ENCODE data around the gene PABPN1L. TPM values are rescaled to one million over a fixed set of nuclear protein-coding genes. Genes with fewer than 3 reads are reported as not detected.

Gene PABPN1L
- total and polyA plus RNA-seq, 2 donors (not counting 1 experiment from before 2014, with no cell fraction given) = 0.21 to 0.84 TPM

DNA sequence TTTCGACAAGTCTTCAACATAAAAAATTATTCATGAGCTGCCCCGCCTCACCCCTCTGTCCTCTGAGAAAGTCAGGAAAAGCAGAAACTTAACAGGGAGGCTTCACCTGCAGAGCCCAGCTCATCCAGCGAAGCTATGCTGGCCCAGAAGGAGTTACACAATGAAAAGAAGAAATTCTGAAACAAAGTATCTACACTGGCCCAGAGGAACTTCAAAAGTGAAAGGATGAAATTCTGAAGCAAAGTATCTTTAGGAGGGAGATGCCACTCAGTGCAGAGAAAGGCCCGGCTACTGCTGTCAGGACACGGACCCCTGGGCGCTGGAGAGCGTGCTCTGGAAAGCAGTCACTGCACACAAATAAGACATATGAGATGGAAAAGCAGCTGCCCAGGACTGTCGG lies 11.3 kb downstream of the PABPN1L start:
- no peaks in the 10 kb centered on the region for H3K9me3 Mint-ChIP-seq (ENCODE audit: insufficient read depth)
- H3K27me3 ChIP-seq (replicated peaks in 1 of 4; ENCODE audit: control extremely low read depth in 1 of 4, control insufficient read depth in 3 of 4, insufficient read depth in 4 of 4, low read length in 3 of 4) = no peaks in the 10 kb centered on the region
- intact Hi-C loops (cut with micrococcal nuclease) = no loop called here
- peaks cover 33% of the 10 kb centered on the region for H3K79me2 ChIP-seq (ENCODE audit: control insufficient read depth, insufficient read depth, low read length)
- H3K9me3 ChIP-seq (ENCODE audit: control extremely low read depth in 1 of 3, control insufficient read depth in 2 of 3, insufficient read depth in 1 of 3, low read length in 2 of 3) = no peaks in the 10 kb centered on the region
- no peak overlapping the region for H3K4me3 ChIP-seq (ENCODE audit: control extremely low read depth in 1 of 5, extremely low read depth in 1 of 5, insufficient read depth in 1 of 5, low read depth in 2 of 5, low read length in 4 of 5)
- peak overlapping the region; percentile 77 for H3K4me2 ChIP-seq (replicated peaks; ENCODE audit: low read depth, low read length, poor library complexity, severe bottlenecking)
- H3K27ac Mint-ChIP-seq = peak overlapping the region; percentile 84
- peaks cover 39% of the 10 kb centered on the region for H3K4me1 Mint-ChIP-seq
- TF ChIP-seq, protein P1, sequence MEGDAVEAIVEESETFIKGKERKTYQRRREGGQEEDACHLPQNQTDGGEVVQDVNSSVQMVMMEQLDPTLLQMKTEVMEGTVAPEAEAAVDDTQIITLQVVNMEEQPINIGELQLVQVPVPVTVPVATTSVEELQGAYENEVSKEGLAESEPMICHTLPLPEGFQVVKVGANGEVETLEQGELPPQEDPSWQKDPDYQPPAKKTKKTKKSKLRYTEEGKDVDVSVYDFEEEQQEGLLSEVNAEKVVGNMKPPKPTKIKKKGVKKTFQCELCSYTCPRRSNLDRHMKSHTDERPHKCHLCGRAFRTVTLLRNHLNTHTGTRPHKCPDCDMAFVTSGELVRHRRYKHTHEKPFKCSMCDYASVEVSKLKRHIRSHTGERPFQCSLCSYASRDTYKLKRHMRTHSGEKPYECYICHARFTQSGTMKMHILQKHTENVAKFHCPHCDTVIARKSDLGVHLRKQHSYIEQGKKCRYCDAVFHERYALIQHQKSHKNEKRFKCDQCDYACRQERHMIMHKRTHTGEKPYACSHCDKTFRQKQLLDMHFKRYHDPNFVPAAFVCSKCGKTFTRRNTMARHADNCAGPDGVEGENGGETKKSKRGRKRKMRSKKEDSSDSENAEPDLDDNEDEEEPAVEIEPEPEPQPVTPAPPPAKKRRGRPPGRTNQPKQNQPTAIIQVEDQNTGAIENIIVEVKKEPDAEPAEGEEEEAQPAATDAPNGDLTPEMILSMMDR (IDR thresholded peaks at IDR 0.05) = no peak
- no peak for TF ChIP-seq EZH2 (IDR thresholded peaks at IDR 0.05; ENCODE audit: borderline replicate concordance, insufficient read depth, low read depth, low read length, poor library complexity, severe bottlenecking)
- ATAC-seq (ENCODE audit: low read depth) (no peak), DNase-seq (no peak)
- WGBS (ENCODE audit: insufficient coverage) = 80% methylated on average over 2 of the region's 8 CpGs
- peak overlapping the region; percentile 79 for H3K4me3 Mint-ChIP-seq
- ChIA-PET POLR2A (no interaction called here), CTCF (interaction anchor here (1.4 to 1.5 kb wide), 2 partner anchors 71 to 362 kb away, joined by 3 to 5 read pairs; partner anchors contain the start of gene ZNF778)
- H4K20me1 ChIP-seq (ENCODE audit: control insufficient read depth, insufficient read depth, low read length, poor library complexity, severe bottlenecking) = peaks cover 39% of the 10 kb centered on the region
- peaks cover 0 to 12% of the 10 kb centered on the region in 2 experiments for H3K36me3 ChIP-seq (replicated peaks in 1 of 2; ENCODE audit: control extremely low read depth in 1 of 2, control insufficient read depth in 1 of 2, extremely low read depth in 1 of 2, insufficient read depth in 2 of 2, low read length in 1 of 2)
- no peak overlapping the region for H2AFZ ChIP-seq (ENCODE audit: insufficient read depth, low read depth, low read length, poor library complexity, severe bottlenecking)
- peaks cover 30 to 36% of the 10 kb centered on the region in 2 donors for H3K4me1 ChIP-seq (ENCODE audit: control insufficient read depth in 2 of 2, insufficient read depth in 2 of 2, low read length in 2 of 2)
- H3K27ac ChIP-seq (ENCODE audit: low read length in 2 of 2) = peak overlapping the region; percentile 41 to 84
- no peaks in the 10 kb centered on the region for H3K27me3 Mint-ChIP-seq
- no peak overlapping the region for H3K9ac ChIP-seq (ENCODE audit: low read length)

DNA sequence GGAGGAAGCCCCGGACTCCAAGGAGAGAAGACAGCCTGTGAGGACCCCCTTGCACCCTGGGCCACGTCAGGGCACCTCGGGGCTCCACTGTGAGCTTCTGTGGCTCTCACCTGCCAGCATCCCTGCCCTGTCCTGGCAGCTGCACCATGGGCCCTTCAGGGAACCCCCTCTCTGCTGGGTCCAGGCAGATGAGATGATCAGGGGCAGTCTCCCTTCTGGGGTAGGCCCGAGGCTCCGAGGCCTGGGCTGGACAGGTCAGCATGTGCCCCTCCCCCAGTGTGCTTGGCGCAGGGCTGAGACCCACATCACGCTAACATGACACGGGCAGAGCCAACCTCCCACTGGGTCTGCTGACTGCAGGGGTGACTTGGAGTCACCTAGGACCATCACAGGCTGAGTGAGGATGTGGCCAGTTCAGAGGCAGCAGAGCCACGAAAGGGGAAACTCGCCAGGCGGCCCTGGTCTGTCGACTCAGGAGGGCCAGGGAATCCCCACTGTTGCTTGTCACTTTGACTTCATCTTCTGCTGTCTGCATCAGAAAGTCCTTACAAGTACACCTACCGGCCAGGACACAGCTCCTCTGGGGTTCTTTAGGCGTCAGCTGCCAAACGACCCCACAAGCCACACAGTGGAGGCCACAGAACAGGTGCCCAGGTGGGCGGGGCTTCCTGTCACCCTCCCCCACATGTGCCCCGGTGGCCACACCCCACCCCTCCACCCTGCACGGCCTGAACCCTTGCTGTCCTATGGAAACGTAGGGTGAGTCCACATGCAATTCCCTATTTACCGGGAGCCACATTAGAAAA lies 12.0 kb downstream of the PABPN1L start:
- CTCF ChIA-PET = interaction anchor here (1.5 kb wide), 1 partner anchor 70 kb away, joined by 5 read pairs; no protein-coding TSS in a partner anchor
- WGBS (ENCODE audit: insufficient coverage) = 43% methylated on average over 16 of the region's 20 CpGs
- POLR2A ChIA-PET = no interaction called here
- H3K36me3 ChIP-seq (replicated peaks in 1 of 2; ENCODE audit: control extremely low read depth in 1 of 2, control insufficient read depth in 1 of 2, extremely low read depth in 1 of 2, insufficient read depth in 2 of 2, low read length in 1 of 2) = peaks cover 0 to 12% of the 10 kb centered on the region in 2 experiments
- H3K4me3 ChIP-seq (ENCODE audit: control extremely low read depth in 1 of 5, extremely low read depth in 1 of 5, insufficient read depth in 1 of 5, low read depth in 2 of 5, low read length in 4 of 5) = no peak overlapping the region
- H2AFZ ChIP-seq (ENCODE audit: insufficient read depth, low read depth, low read length, poor library complexity, severe bottlenecking) = no peak overlapping the region
- peak overlapping the region; percentile 61 for H3K27ac Mint-ChIP-seq
- H4K20me1 ChIP-seq (ENCODE audit: control insufficient read depth, insufficient read depth, low read length, poor library complexity, severe bottlenecking) = peaks cover 45% of the 10 kb centered on the region
- TF ChIP-seq, protein P1 (IDR thresholded peaks at IDR 0.05) = no peak
- no peak for TF ChIP-seq EZH2 (IDR thresholded peaks at IDR 0.05; ENCODE audit: borderline replicate concordance, insufficient read depth, low read depth, low read length, poor library complexity, severe bottlenecking)
- H3K79me2 ChIP-seq (ENCODE audit: control insufficient read depth, insufficient read depth, low read length) = peaks cover 31% of the 10 kb centered on the region
- peak overlapping the region; percentile 71 for H3K4me3 Mint-ChIP-seq
- H3K4me1 Mint-ChIP-seq = peaks cover 39% of the 10 kb centered on the region
- intact Hi-C loops (cut with micrococcal nuclease) = loop anchor here (1.0 kb wide), 1 partner anchor 362 kb away; no protein-coding TSS in a partner anchor
- H3K9me3 ChIP-seq (ENCODE audit: control extremely low read depth in 1 of 3, control insufficient read depth in 2 of 3, insufficient read depth in 1 of 3, low read length in 2 of 3) = no peaks in the 10 kb centered on the region
- H3K27me3 Mint-ChIP-seq = no peaks in the 10 kb centered on the region
- peak overlapping the region; percentile 77 for H3K4me2 ChIP-seq (replicated peaks; ENCODE audit: low read depth, low read length, poor library complexity, severe bottlenecking)
- ATAC-seq (ENCODE audit: low read depth) (peak; percentile 11), DNase-seq (peak; percentile 83)
- no peak overlapping the region for H3K9ac ChIP-seq (ENCODE audit: low read length)
- no peaks in the 10 kb centered on the region for H3K9me3 Mint-ChIP-seq (ENCODE audit: insufficient read depth)
- H3K27me3 ChIP-seq (replicated peaks in 1 of 4; ENCODE audit: control extremely low read depth in 1 of 4, control insufficient read depth in 3 of 4, insufficient read depth in 4 of 4, low read length in 3 of 4) = no peaks in the 10 kb centered on the region
- H3K4me1 ChIP-seq (ENCODE audit: control insufficient read depth in 2 of 2, insufficient read depth in 2 of 2, low read length in 2 of 2) = peaks cover 30 to 36% of the 10 kb centered on the region in 2 donors
- H3K27ac ChIP-seq (ENCODE audit: low read length in 2 of 2) = peak overlapping the region; percentile 41 to 84
